T-helper 22 cell (primary cell): ENCODE data around the gene CHCHD10.

ENCODE experiments used
- DNase-seq: peaks from one replicate; pipeline ENCODE4 v3.0.0-alpha.2; 2020; ENCODE audit warnings: low read depth

CHCHD10 gene

DNA sequence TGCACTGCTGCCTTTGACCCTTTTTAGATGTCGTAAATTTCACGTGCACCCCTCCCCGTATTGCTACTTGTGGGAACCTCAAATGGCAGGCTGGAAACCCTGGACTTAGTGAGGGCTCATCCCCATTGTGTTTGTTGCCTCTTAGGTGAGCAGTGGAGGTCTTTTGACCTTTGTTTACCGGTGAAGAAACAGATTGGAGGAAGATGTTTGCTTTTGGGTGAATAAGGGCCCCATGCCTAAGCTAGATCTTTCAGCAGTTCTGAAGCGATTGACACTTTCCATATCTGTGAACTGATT lies 19.8 kb upstream of the CHCHD10 start:
- DNase-seq = no peak

DNA sequence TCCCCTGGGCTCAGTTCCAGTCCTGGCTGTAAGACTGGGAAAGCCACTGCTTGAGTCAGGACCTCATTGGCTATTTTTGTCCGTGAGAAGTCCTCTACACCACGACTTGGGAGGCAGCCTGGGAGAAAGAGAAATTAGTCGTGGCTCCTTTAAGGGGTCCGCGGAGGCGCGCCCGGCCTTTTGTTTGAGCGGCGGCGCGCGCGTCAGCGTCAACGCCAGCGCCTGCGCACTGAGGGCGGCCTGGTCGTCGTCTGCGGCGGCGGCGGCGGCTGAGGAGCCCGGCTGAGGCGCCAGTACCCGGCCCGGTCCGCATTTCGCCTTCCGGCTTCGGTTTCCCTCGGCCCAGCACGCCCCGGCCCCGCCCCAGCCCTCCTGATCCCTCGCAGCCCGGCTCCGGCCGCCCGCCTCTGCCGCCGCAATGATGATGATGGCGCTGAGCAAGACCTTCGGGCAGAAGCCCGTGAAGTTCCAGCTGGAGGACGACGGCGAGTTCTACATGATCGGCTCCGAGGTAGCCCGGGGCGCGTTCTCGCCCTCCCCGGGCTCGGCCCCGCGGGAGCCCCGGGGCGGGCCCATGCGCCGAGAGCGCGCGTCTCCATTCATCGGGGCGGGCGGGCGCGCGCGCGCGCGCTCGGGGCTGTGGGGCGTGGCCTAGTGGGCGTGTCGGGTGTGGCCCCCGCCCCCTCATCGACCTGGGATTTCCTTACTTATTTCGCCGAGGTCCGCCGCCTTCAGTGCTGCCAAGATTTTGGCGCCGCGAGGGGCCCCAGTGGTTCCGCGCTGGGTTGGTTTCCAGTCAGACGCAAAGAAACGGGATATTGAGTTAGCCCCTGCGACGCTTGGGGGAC lies 19.2 kb upstream of the CHCHD10 start, which contains the start of gene SMARCB1:
SMARCB1 (plus strand) TSS at position 215 of the 848 bp plus-strand sequence; CDS start at position 419, 204 bp downstream.
- DNase-seq = peak; percentile 78

DNA sequence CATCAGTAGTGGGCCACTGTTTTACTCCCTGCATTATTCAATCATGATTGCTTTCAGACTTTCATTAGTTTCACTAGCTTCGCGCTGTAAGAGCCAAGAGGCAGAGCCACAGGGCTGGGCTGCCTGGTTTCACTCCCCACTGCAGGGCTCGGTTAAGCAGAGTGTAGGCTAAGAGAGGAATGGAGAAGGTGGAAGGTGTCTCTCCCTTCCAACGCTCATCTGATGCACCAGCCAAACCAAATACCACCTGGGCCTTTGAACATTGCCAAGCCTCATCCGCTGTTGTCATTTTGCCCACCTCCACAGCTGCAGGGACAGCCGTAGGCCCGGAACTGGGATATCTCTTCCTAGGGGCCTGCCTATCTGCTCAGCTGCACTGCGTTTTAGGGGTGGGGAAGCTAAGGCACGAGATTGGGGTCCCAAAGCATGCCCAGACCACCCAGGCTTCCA lies 18.5 kb upstream of the CHCHD10 start:
- DNase-seq = no peak

DNA sequence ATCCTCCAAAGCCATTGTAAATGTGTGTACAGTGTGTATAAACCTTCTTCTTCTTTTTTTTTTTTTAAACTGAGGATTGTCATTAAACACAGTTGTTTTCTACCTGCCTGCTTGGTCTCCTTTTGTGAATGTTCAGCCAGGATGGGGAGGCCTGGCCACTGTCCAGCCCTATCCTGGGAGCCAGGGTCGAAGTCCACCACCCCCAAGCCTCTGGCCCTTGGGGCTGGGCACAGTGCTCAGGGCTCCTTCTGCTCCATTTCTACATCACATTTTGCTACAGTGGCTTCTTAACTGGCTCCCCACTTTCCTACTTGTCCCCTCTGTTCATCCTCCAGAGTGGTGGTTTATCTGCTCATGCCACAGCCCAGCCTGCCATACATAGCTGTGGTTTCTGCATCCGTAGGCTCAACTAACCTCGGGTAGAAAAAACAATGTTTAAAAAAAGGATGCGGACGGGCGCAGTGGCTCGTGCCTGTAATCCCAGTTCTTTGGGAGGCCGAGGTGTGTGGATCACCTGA lies 16.5 kb upstream of the CHCHD10 start:
- DNase-seq = no peak

DNA sequence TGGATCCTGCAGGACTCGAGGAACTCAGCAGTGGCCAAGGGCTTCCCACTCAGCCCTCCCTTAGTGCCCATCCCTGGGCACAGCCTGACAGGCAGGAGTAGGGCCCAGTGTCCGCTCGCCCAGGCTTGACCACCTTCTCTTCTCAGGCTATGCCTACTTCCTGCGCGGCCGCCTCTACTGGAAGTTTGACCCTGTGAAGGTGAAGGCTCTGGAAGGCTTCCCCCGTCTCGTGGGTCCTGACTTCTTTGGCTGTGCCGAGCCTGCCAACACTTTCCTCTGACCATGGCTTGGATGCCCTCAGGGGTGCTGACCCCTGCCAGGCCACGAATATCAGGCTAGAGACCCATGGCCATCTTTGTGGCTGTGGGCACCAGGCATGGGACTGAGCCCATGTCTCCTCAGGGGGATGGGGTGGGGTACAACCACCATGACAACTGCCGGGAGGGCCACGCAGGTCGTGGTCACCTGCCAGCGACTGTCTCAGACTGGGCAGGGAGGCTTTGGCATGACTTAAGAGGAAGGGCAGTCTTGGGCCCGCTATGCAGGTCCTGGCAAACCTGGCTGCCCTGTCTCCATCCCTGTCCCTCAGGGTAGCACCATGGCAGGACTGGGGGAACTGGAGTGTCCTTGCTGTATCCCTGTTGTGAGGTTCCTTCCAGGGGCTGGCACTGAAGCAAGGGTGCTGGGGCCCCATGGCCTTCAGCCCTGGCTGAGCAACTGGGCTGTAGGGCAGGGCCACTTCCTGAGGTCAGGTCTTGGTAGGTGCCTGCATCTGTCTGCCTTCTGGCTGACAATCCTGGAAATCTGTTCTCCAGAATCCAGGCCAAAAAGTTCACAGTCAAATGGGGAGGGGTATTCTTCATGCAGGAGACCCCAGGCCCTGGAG lies 15.7 kb upstream of the CHCHD10 start:
- no peak for DNase-seq

DNA sequence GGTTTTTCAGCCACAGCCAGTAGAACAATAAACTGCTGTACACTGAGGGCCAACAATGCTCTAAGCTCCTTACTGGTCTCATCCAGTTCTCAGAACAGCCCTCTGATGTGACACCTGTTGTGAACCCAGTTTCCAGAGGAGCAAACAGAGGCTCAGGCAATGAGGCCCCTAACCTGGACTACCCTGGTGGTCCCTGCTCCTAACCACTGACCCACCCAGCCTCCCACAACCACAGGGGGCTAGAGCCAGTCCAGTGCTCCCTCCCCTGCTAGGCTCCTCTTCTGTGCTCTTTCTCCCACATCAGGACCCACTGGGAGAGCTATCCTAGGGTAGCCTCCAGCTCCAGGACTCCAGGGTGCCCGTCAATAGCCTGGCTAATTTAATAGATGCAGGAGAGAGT lies 14.9 kb upstream of the CHCHD10 start:
- DNase-seq = no peak

DNA sequence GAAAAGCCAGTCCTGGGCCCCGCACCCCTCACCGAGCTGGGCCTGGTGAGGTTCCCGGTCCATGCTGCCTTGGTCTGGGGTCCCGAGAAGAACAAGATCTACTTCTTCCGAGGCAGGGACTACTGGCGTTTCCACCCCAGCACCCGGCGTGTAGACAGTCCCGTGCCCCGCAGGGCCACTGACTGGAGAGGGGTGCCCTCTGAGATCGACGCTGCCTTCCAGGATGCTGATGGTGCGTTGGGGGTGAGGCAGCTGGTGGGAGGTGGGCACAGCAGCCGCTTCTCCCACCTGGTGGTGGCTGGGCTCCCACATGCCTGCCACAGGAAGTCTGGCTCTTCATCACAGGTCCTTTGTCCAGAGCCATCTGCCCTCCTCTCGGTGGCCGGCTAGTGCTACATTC lies 14.5 kb upstream of the CHCHD10 start:
- no peak for DNase-seq

DNA sequence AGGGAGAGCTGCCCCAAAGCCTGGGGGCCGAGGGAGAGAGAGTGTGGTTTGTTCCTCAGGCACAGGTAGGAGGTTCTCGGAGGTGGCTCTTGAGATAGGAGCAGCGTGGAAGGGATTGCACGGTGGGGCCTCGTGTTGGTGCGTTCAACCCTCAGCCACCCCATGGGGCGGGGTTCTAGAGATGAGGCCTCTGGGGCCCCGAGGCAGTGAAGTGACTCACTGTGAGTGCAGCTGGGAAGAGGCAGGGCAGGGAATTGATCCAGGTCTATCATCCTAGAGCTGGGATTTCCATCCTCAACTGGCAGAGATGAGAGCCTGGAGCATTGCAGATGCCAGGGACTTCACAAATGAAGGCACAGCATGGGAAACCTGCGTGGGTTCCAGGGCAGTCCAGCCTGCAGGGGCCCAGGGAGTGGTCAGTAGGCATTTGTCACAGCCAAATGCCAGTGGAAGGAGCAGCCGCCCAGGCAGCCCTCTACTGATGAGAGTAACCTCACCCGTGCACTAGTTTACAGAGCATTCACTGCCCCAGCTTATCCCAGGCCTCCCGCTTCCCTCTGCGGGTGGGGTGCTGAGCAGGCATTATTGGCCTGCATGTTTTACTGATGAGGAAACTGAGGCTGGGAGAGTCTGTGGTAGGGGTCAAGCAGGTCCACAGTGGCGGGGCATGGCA lies 13.9 kb upstream of the CHCHD10 start:
- no peak for DNase-seq

DNA sequence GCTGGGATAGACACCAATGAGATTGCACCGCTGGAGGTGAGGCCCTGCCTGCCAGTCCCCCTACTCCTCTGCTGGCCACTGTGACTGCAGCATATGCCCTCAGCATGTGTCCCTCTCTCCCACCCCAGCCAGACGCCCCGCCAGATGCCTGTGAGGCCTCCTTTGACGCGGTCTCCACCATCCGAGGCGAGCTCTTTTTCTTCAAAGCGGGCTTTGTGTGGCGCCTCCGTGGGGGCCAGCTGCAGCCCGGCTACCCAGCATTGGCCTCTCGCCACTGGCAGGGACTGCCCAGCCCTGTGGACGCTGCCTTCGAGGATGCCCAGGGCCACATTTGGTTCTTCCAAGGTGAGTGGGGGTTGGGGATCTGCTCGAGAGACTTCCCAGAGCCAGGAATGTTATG lies 13.3 kb upstream of the CHCHD10 start:
- no peak for DNase-seq

DNA sequence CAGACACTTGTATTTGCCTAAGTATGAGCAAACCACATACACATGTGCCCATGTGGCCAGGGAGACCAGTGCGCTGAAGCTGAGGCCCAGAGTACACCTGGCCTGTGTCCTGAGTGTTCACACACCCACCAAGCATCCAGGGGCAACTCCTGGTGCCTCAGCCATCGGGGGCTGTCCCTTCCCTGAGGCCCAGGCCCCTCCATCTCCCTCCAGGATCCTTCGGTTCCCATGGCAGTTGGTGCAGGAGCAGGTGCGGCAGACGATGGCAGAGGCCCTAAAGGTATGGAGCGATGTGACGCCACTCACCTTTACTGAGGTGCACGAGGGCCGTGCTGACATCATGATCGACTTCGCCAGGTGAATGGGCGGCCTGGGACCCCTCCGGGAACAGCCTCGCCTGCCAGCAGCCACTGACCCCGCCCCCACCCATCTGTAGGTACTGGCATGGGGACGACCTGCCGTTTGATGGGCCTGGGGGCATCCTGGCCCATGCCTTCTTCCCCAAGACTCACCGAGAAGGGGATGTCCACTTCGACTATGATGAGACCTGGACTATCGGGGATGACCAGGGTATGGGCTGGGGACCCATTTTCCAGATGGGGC lies 12.5 kb upstream of the CHCHD10 start:
- no peak for DNase-seq

DNA sequence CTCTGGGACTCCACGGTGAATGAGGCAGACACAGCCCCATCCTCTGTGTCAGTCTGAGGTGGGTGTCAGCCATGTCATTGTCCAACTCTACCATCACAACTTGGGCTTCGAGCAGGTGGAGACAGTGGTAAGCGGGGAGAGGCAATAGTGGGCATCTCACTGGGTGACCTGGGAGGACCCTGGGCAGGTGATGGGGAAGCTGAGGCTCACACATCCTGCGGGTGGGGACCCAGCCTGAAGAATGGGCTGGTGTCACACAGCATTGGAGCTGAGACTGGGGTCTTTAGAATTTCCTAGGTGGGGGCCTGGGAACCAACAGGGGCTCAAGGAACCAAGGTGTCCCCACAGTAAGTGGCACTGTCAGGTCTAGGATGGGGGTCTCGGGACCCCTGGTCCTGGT lies 12.0 kb upstream of the CHCHD10 start:
- no peak for DNase-seq

DNA sequence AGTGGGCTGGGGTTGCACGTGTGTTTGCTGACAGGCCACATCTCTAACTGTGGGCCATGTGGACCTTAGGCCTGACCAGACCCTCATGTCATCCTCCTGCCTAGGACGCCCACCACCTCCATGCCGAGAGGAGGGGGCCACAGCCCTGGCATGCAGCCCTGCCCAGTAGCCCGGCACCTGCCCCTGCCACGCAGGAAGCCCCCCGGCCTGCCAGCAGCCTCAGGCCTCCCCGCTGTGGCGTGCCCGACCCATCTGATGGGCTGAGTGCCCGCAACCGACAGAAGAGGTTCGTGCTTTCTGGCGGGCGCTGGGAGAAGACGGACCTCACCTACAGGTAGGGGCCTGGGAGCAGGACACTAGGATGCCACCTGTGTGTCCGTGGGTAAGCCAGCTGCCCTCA lies 11.3 kb upstream of the CHCHD10 start:
- no peak for DNase-seq

DNA sequence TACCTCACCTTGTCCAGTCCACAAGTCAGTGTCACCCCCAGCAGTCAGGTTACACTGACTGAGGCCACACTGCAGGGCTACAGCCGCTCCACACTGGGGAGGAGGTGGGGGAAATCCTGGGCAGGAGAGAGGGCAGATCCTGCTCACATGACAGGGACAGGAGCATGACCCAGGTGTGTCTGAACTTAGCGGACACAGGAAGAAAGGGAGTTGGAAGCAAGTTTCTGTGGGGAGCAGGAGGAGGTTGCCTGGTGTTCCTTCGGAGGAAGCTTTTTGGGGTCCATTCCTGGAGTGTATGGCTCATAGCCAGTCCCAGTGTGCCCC lies 10.8 kb upstream of the CHCHD10 start:
- DNase-seq = no peak

DNA sequence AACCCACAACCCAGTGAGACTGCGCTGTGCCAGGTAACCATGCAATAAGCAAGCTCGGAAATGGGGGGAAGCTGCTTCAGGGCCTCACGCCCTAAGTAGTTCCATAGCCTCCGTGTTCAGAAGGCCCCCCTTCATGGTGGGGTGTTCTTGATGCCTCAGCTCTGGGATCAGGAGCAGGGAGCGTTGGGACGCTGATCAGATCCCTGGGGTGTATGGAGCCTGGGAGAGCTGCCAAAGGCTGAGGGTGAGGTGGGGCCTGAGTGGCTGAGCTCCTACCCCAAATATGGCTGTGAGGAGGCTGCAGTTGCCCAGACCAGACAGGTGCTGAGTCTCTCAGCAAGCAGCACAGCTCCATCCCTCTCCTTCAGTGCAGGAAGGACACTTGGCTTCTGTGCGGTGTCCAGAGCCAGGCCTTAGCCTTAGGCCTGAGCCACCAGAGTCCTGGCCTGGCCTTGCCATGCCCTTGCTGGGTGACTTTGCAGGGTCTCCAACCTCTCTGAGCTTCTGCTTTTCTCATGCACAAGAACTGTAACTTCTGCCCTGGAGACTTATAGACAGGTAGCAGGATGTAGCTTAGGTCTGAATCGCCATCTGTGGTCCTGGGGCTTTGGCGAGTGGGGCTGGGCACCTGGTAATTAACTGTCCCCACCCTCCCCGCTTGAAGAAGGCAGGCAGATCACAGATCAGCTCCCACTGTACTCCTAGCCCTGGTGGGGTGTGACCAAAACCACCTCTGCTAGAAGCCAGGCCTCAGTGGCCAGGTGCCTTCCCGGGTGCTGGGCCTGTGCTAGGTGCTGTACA lies 10.2 kb upstream of the CHCHD10 start:
- no peak for DNase-seq

DNA sequence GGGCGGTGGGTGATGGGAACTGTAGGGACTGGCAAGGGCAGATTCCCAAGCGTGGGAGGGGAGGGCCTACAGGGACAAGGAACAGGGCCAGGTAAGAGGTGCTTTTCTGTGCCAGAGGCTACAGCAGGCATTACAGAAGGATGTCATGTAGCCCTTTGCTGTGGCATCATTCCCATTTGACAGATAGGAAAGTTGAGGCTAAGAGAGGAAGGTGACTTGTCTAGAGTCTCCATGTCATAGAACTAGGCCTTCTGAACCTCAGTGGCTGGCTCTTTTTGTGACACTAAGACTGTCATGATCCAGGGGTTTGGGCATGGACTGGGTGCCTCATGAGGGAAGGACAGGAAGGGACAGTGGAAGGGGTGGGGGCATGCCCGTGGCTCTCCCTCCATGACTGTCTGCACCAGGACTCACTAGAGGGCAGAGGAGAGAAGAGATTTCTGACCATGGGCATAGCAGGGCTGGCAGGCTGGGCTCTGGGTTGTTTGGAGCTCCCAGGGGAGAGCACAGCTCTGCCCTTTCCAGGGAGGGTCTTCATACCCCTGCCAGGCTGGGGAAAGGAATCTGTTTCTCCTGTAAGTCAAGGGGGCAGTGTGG lies 8.1 kb upstream of the CHCHD10 start:
- DNase-seq = no peak

DNA sequence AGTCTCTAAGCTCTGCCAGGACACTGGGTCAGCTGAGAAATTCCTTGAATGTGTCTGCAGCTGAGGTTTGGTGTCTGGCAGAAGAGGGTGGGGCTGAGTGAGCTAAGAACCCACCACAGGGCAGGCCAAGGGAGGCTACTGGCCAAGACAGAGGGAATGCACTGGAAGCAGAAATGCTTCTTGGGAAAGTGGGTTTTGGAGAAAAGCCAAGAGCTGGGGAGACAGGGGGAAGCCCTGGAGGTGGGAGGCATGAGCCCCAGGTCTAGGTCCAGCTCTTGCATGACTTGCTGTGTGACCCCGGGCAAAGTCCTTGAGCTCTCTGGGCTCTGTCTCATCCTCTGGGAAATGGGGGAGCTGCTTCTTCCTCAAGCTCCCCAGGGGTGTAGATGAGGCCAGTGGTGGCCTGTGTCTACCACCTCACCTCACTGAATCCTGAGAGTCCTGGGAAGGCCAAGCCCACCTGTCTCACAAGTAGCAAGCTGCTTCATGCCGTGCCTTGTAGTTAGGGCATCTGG lies 7.2 kb upstream of the CHCHD10 start:
- DNase-seq = no peak

DNA sequence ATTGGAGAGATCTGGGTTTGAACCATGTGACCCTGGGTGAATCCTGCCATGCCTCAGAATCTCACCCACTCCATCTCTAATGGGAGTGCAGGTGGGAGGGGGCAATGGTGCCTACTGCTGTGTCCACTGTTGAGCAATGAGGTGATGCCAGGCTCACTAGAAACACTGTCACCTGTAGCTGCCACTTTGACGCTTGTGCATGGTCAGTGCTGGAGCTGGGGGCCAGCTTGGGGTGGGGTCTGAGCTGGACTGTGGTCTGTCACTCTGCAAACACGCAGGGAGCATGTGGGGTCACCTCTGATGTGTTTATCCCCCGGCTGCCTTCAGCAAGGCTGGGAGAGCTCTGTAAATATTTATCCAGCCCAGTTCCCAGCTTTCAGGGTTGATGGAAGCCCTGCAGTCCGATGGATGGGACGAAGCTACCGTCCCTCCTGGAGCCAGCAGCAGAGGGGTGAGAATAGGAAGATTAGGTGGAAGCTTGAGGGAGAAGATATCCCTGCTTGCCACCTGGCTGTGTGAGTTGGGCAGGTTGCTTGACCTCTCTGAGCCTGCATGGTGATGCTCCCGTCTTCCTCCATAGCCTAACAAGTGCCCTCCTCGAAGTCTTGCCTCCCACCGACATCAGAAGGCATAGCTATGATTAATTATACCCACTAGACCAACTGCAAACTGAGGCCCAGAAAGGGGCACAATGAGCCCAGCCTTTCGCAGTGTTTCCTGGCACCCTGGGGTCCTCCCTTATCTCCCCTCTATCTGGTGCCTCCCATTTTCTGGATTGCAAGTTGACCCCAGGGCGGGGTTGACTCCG lies 6.5 kb upstream of the CHCHD10 start:
- DNase-seq = no peak

DNA sequence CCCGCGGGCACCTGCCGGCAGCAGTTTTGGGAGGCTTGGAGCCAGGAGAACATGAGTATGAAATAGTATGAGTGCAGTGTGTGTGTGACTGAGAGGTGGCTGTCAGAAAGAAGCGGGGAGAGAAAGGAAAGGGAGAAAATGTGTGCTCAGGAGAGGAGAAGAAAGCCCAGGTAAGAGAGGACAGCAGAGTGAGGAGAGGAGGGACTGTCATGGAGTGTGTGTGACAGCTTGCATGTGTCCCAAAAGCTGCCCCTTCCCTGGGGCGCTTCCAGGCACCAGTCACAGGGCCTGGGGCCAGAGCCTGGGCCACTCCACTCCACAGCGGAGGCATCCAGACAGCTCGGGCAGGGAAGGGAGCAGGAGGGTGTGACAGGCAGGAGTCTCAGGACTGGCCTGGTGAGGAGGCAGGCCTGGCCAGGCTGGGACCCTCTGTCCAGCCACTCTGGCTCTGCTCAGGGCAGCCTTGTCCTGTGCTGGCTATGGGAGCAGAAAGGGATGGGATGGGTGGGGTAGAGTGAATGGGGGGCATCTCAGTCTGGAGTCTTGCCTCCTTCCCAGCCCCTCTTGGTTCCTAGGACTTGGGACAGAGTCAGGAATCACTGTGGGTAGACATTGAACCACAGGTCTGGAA lies 5.8 kb upstream of the CHCHD10 start:
- DNase-seq = no peak
